ENCODE measurements around the gene NT5DC3.
"Not testable (repeated sequence)": the region's sequence is repeated elsewhere in the genome, so short reads cannot be mapped to it uniquely, and the experiment has no call there.

NT5DC3 gene

GRCh38 chr12:103811791-103812190, 29.2 kb downstream of the NT5DC3 start:
- Histone ChIP-seq H2AFZ (ENCODE audit: low read length) (no peak overlapping the region), H3K27me3 (ENCODE audit: insufficient read depth, low read length, poor library complexity, severe bottlenecking) (no peaks in the 10 kb centered on the region), H3K4me2 (ENCODE audit: low read depth, low read length, poor library complexity, severe bottlenecking) (no peak overlapping the region), H3K36me3 (ENCODE audit: insufficient read depth, low read length) (peaks cover 6% of the 10 kb centered on the region; the same call in 1 of the 2 replicates), H4K20me1 (ENCODE audit: insufficient read depth, low read length, poor library complexity, severe bottlenecking) (no peaks in the 10 kb centered on the region), H3K9me2 (replicated peaks; ENCODE audit: low read depth, low read length) (no peaks in the 10 kb centered on the region), H3K4me1 (ENCODE audit: insufficient read depth, low read length, poor library complexity, severe bottlenecking) (no peaks in the 10 kb centered on the region), H3K4me3 (ENCODE audit: low read length, poor library complexity, severe bottlenecking) (no peak overlapping the region), H3K9ac (ENCODE audit: low read depth, low read length, poor library complexity, severe bottlenecking) (no peak overlapping the region), H3K9me3 (ENCODE audit: insufficient read depth, low read depth, low read length) (no peaks in the 10 kb centered on the region), H3K79me2 (ENCODE audit: insufficient read depth, low read length) (no peaks in the 10 kb centered on the region), H3F3A (ENCODE audit: low read depth) (no peaks in the 10 kb centered on the region)
- no peak for TF ChIP-seq EZH2phosphoT487 (IDR thresholded peaks at IDR 0.05; ENCODE audit: borderline replicate concordance)
- TF ChIP-seq, protein P1, sequence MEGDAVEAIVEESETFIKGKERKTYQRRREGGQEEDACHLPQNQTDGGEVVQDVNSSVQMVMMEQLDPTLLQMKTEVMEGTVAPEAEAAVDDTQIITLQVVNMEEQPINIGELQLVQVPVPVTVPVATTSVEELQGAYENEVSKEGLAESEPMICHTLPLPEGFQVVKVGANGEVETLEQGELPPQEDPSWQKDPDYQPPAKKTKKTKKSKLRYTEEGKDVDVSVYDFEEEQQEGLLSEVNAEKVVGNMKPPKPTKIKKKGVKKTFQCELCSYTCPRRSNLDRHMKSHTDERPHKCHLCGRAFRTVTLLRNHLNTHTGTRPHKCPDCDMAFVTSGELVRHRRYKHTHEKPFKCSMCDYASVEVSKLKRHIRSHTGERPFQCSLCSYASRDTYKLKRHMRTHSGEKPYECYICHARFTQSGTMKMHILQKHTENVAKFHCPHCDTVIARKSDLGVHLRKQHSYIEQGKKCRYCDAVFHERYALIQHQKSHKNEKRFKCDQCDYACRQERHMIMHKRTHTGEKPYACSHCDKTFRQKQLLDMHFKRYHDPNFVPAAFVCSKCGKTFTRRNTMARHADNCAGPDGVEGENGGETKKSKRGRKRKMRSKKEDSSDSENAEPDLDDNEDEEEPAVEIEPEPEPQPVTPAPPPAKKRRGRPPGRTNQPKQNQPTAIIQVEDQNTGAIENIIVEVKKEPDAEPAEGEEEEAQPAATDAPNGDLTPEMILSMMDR (conservative IDR thresholded peaks at IDR 0.05; ENCODE audit: low read length) = no peak

GRCh38 chr12:103810111-103810510, 30.9 kb downstream of the NT5DC3 start:
- H3K4me1 ChIP-seq (ENCODE audit: insufficient read depth, low read length, poor library complexity, severe bottlenecking) = no peaks in the 10 kb centered on the region
- no peaks in the 10 kb centered on the region for H4K20me1 ChIP-seq (ENCODE audit: insufficient read depth, low read length, poor library complexity, severe bottlenecking)
- no peak overlapping the region for H3K4me2 ChIP-seq (ENCODE audit: low read depth, low read length, poor library complexity, severe bottlenecking)
- no peaks in the 10 kb centered on the region for H3F3A ChIP-seq (ENCODE audit: low read depth)
- no peaks in the 10 kb centered on the region for H3K9me3 ChIP-seq (ENCODE audit: insufficient read depth, low read depth, low read length)
- no peaks in the 10 kb centered on the region for H3K27me3 ChIP-seq (ENCODE audit: insufficient read depth, low read length, poor library complexity, severe bottlenecking)
- TF ChIP-seq, protein P1 (conservative IDR thresholded peaks at IDR 0.05; ENCODE audit: low read length) = no peak
- TF ChIP-seq EZH2phosphoT487 (IDR thresholded peaks at IDR 0.05; ENCODE audit: borderline replicate concordance) = no peak
- peaks cover 6% of the 10 kb centered on the region; the same call in 1 of the 2 replicates for H3K36me3 ChIP-seq (ENCODE audit: insufficient read depth, low read length)
- H3K79me2 ChIP-seq (ENCODE audit: insufficient read depth, low read length) = no peaks in the 10 kb centered on the region
- H2AFZ ChIP-seq (ENCODE audit: low read length) = no peak overlapping the region
- H3K9ac ChIP-seq (ENCODE audit: low read depth, low read length, poor library complexity, severe bottlenecking) = no peak overlapping the region
- H3K4me3 ChIP-seq (ENCODE audit: low read length, poor library complexity, severe bottlenecking) = no peak overlapping the region
- no peaks in the 10 kb centered on the region for H3K9me2 ChIP-seq (replicated peaks; ENCODE audit: low read depth, low read length)

DNA sequence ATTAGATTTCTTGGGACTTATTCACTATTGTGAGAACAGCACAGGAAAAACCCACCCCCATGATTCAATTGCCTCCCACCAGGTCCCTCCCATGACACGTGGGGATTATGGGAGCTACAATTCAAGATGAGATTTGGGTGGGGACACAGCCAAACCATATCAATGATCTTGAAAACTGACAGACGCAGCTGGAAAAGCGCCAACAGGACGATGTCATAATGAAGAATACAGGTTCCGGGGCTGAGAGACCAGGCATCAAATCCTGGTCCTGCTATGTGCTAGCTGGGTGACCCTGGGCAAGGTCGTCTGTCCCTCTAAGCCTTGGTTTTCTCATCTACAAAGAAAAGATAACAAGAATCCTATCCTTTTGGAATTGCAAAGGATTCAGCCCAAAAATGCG, 31.4 kb downstream of the NT5DC3 start:
- not testable (repeated sequence) for H3K9me2 ChIP-seq (replicated peaks; ENCODE audit: low read depth, low read length); H3K27me3 ChIP-seq (ENCODE audit: insufficient read depth, low read length, poor library complexity, severe bottlenecking); H3K4me3 ChIP-seq (ENCODE audit: low read length, poor library complexity, severe bottlenecking); H3K9ac ChIP-seq (ENCODE audit: low read depth, low read length, poor library complexity, severe bottlenecking); H3K79me2 ChIP-seq (ENCODE audit: insufficient read depth, low read length); H4K20me1 ChIP-seq (ENCODE audit: insufficient read depth, low read length, poor library complexity, severe bottlenecking); H3K4me1 ChIP-seq (ENCODE audit: insufficient read depth, low read length, poor library complexity, severe bottlenecking); H3K4me2 ChIP-seq (ENCODE audit: low read depth, low read length, poor library complexity, severe bottlenecking); H2AFZ ChIP-seq (ENCODE audit: low read length); H3F3A ChIP-seq (ENCODE audit: low read depth); H3K9me3 ChIP-seq (ENCODE audit: insufficient read depth, low read depth, low read length); H3K36me3 ChIP-seq (ENCODE audit: insufficient read depth, low read length)

DNA sequence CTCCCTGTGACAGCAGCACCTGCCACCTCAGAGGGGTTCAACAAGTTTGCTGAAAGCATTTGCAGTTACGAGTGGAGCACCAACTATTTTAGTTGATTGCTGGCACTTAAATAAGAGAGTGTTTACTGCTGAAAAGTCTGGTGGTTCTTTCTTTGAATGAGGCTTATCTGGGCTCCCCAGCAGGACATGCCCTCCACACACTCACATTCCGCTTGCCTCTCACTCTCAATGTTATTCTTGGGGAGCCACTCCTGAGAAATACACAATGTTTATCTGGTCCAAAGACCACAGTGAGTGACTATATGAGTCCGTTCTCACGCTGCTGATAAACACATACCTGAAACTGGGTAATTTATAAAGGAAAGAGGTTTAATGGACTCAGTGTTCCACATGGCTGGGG, 31.9 kb downstream of the NT5DC3 start:
- H3F3A ChIP-seq (ENCODE audit: low read depth) = no peaks in the 10 kb centered on the region
- H3K9ac ChIP-seq (ENCODE audit: low read depth, low read length, poor library complexity, severe bottlenecking) = no peak overlapping the region
- H3K4me3 ChIP-seq (ENCODE audit: low read length, poor library complexity, severe bottlenecking) = no peak overlapping the region

More for the DNA sequence above, 31.9 kb downstream of the NT5DC3 start:
- H3K27me3 ChIP-seq (ENCODE audit: insufficient read depth, low read length, poor library complexity, severe bottlenecking) = no peaks in the 10 kb centered on the region
- no peaks in the 10 kb centered on the region for H3K9me3 ChIP-seq (ENCODE audit: insufficient read depth, low read depth, low read length)
- no peak overlapping the region for H2AFZ ChIP-seq (ENCODE audit: low read length)
- H3K9me2 ChIP-seq (replicated peaks; ENCODE audit: low read depth, low read length) = no peaks in the 10 kb centered on the region
- H3K4me2 ChIP-seq (ENCODE audit: low read depth, low read length, poor library complexity, severe bottlenecking) = no peak overlapping the region
- no peaks in the 10 kb centered on the region for H4K20me1 ChIP-seq (ENCODE audit: insufficient read depth, low read length, poor library complexity, severe bottlenecking)
- H3K4me1 ChIP-seq (ENCODE audit: insufficient read depth, low read length, poor library complexity, severe bottlenecking) = no peaks in the 10 kb centered on the region
- H3K79me2 ChIP-seq (ENCODE audit: insufficient read depth, low read length) = no peaks in the 10 kb centered on the region
- no peak for TF ChIP-seq EZH2phosphoT487 (IDR thresholded peaks at IDR 0.05; ENCODE audit: borderline replicate concordance)
- TF ChIP-seq, protein P1 (conservative IDR thresholded peaks at IDR 0.05; ENCODE audit: low read length) = no peak
- H3K36me3 ChIP-seq (ENCODE audit: insufficient read depth, low read length) = peaks cover 6% of the 10 kb centered on the region; the same call in 1 of the 2 replicates

All from Loucy (cell line).